Measurements from ENCODE around the gene CCNT2.
"Not testable (repeated sequence)": the region's sequence is repeated elsewhere in the genome, so short reads cannot be mapped to it uniquely, and the experiment has no call there.

The CCNT2 gene

GRCh38 chr2:134976074-134976702 lies 57.6 kb downstream of the CCNT2 start:
- no peak for DNase-seq

DNA sequence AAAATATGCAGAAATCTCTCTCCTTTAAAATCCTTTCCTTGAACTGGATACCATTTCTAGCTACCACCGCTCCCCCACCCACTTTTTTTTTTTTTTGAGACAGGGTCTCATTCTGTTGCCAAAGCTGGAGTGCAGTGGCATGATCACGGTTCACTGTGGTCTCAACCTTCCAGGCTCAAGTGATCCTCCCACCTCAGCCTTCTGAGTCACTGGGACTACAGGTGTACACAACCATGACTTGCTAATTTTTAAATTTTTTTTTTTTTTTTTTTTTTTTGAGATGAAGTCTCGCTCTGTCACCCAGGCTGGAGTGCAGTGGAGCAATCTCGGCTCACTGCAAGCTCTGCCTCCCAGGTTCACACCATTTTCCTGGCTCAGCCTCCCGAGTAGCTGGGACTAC lies 58.5 kb downstream of the CCNT2 start:
- DNase-seq: not testable (repeated sequence)

- no peak for DNase-seq
Measured at GRCh38 chr2:134979221-134979620, 60.6 kb downstream of the CCNT2 start.

DNA sequence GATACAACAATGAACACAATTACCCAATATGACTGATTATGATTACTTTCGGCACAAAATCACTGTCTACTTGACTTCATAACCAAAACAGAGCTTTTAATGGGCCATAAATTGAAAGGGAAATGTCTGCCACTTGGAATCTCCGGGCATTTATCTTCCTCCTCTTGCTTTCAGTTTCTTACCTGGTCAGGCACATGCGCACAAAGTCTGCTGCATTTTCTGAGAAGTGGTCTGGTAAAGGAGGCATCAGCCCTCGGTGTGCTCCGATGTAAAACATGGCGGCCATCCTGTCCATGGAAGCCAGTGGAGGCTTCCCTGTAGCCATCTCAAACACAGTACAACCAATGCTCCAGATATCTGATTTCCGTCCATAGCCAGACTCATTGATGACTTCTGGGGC lies 62.0 kb downstream of the CCNT2 start:
- DNase-seq: no peak

- DNase-seq: no peak
Measured at GRCh38 chr2:134982603-134983002, 64.0 kb downstream of the CCNT2 start.

GRCh38 chr2:134985061-134985460 lies 66.4 kb downstream of the CCNT2 start:
- no peak for DNase-seq

- peak; percentile 28 for DNase-seq
Measured at GRCh38 chr2:134988994-134989605, 70.5 kb downstream of the CCNT2 start.

DNA sequence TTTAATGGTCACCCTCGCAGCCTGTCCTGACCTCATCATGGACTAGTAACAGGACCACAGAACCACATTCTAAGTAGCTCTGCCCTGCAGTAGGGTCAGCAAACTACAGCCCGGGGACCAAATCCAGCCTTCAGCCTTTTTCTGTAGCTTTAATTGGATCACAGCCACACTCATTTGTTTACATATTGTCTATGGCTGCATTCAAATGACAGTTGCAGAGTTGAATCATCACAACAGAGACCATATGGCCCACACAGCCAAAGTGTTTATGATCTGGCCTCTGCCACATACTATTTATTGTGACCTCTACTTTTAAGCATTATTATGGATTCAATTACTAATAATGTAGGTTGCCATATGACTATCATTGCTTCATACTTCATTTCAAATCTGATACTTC lies 80.9 kb downstream of the CCNT2 start:
- no peak for DNase-seq

- DNase-seq: no peak
Measured at GRCh38 chr2:135002836-135003235, 84.2 kb downstream of the CCNT2 start.

DNA sequence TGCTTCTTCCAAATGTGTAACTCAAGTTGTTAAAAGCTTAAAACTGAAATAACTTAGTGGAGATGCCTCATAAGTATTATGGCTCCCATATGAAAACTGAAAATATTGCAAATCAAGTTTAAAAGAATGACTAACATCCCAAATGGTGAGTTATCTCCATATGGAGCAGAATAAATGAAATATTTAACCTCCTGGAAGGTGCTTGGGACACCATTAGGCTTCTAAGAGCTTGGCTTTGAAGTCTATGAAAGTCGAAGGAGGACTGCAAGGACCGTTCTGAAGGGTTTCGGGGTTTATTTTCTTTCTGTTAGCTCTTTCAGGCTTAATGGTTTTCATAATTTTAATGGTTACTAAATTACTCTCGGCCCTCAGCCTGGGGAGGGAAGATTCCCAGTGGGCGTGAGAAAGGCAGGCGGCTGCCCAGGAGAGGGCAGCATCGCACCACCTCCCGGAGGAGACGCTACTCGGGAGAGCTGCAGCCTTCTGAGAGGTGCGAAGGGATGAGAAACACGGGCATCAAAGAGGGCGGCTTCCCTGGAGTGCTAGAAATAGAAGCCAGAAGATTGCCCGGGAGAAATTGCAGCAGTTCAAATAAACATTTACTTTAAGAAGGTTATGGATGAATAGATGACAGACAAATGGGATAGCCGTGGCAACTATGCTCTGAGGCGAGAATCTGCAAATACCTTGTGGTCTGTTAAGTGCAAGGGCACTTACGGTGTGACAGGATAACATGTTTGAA lies 85.6 kb downstream of the CCNT2 start:
- peak; percentile 59 for DNase-seq

GRCh38 chr2:135005753-135006152 lies 87.1 kb downstream of the CCNT2 start:
- no peak for DNase-seq
